HG02678 (cell line): Measurements from ENCODE around the gene SLCO2A1.

Experiments used
- ATAC-seq: cut with Tn5 transposase; IDR thresholded peaks from one replicate; pipeline ENCODE4 v1.9.1; 2021; ENCODE audit warnings: mild to moderate bottlenecking, moderate library complexity; ENCODE audit not compliant: unreplicated experiment

Gene SLCO2A1

DNA sequence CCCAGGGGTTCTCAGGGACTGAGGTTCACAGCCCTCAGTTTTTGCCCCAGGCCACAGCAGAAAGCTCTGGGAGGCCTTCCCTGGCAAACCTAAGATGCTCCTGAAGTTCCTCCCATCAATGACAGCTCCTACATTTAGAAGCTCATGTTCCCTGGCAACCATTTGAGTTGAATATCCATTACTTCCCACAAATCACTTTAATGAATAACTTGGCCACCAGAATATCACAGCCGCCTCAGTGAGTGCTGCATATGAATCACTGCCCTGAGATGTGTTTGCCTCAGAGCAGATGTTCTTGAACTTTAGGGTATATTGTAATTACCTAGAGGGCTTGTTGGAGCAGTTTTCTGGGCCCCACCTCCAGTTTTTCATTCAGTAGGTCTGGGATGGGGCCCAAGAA is 27.4 kb downstream of the SLCO2A1 start:
- ATAC-seq = no peak

DNA sequence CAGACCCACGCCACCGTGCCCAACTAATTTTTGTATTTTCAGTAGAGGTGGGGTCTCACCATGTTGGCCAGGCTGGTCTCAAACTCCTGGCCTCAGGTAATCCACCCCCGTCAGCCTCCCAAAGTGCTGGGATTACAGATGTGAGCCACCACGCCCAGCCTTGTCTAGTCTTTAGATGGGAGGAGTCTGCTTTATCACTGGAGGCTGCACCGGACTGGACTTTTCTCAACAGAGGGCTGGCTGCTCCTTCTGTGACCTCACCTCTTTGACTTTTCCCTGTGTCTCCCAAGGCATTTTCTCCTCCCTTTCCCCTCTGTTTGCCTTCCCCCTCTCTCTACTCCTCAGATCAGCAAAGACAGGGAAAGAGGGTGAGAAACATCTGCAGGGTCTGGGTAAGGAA is 28.5 kb downstream of the SLCO2A1 start:
- no peak for ATAC-seq

GRCh38 chr3:133999891-134000685 is 29.6 kb downstream of the SLCO2A1 start:
- no peak for ATAC-seq

DNA sequence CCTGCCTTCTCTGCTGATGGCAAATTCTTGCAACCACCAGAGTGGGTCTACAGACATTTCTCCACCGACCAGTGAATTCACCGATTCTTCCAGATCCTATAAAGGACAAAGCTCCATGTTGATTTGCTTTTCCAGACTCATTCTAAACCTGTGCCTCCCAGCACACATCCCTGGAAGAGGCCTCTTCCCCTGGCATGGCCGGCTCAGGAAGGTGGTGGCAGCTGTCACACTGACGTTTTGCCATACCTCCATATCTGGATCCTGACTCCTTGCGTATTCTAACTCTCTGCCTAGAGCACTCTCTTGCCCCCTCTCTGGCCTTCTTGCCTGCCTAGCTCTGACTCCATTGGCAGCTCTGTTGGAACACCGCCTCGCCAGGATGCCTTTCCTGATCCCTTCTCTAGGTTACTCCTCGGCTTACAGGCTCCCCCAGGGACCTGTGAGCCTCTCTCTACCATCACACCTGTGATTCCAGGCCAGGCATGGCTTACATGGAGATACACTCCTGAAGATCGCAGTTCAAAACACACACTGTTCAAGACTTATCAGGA is 31.0 kb downstream of the SLCO2A1 start:
- ATAC-seq = no peak

GRCh38 chr3:133997871-133998635 is 31.7 kb downstream of the SLCO2A1 start:
- no peak for ATAC-seq

- ATAC-seq = no peak
Measured at GRCh38 chr3:133996996-133997395, 32.7 kb downstream of the SLCO2A1 start.

- ATAC-seq = no peak
Measured at GRCh38 chr3:133996251-133996661, 33.5 kb downstream of the SLCO2A1 start.

- ATAC-seq = no peak
Measured at GRCh38 chr3:133995264-133995663, 34.5 kb downstream of the SLCO2A1 start.

DNA sequence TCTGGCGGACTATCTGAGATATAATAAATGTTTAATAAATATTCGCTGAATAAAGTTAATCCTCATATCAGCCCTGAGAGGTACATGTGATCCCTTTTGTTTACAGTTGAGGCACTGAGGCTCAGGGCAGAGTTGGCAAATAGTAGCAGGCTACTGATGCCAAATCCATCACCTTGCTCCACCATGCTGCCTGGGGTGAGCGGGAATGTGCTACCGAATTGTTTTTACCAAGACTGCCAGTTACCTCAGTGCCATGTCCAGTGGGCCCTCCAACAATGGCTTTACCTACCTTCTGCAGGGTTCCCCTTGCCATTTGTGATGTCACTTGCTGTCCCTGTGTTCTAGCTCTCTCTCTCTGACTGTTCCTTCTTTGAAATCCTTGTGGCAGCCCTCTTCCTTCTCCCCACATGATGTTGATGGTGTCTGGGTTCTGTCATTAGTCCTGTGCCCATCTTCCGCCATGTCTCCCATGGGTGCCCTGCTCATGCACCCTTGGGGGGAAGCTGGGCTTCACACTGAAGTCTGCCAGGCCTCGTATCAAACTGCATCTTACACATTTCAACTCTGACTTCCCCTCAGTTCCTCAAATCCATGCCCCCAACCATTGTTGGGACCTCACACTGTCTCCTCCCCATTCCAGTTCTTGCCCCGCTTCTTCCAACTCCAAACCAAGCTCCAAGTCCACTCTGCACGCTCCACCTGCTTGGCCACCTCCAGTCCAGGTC is 35.4 kb downstream of the SLCO2A1 start:
- ATAC-seq = no peak

GRCh38 chr3:133992951-133993620 is 36.6 kb downstream of the SLCO2A1 start:
- ATAC-seq = no peak

DNA sequence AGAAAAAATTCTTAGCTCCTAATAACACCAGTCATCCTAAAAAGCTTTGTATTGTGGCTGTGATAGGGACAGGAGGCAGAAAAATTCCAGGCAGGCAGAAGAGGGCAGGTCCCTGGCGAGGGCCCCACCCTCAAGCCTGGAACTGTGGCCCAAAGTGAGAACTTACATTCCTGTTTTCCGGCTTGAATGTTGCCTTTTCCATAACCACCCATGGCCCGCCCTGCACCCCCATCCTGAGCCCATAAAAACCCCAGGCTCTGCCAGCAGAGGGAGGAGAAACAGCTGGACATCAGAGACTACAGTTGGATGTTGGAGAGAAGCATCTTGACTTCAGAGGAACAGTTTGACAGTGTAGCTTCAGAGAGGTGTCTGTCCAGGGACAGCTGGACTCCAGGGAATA is 37.3 kb downstream of the SLCO2A1 start:
- no peak for ATAC-seq

- ATAC-seq = no peak
Measured at GRCh38 chr3:133991637-133992036, 38.1 kb downstream of the SLCO2A1 start.

- ATAC-seq = no peak
Measured at GRCh38 chr3:133991209-133991608, 38.5 kb downstream of the SLCO2A1 start.

- no peak for ATAC-seq
Measured at GRCh38 chr3:133989936-133990702, 39.6 kb downstream of the SLCO2A1 start.

DNA sequence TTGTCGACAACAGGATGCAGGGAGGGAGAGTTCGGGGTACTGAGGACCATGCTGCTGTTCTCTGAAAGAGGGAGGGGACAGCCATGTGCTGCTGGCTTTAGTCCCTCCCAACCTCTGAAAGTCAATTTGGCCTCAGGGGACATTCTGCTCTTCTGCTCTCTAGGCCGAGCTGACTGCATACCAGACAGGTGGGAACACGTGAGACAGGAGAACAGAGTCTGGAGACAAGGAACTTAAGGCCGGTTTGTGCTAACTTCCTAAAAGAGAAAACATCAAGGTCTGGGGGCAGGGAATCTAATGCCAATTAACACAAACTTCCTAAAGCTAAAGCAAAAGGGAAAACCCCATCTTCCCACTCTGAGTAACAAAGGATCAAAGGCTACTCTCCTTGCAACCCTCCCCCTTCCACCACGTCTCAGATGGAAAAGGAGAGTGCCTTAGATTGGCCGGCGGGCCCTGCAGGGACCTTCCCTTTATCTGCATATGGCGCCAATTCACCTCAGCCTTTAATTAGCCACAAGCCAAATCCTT is 41.0 kb downstream of the SLCO2A1 start:
- no peak for ATAC-seq

- ATAC-seq = peak; percentile 42
Measured at GRCh38 chr3:133987948-133988484, 41.7 kb downstream of the SLCO2A1 start.

GRCh38 chr3:133987136-133987535 is 42.6 kb downstream of the SLCO2A1 start:
- no peak for ATAC-seq

- no peak for ATAC-seq
Measured at GRCh38 chr3:133986311-133986710, 43.4 kb downstream of the SLCO2A1 start.

GRCh38 chr3:133984975-133985374 is 44.8 kb downstream of the SLCO2A1 start:
- no peak for ATAC-seq
